COR-L47 (cell line): ENCODE measurements around the gene TUBB1.

Experiments used
- DNase-seq: peaks from one replicate; lab custom pipeline; 2025; lab: John Stamatoyannopoulos, UW

The TUBB1 gene

GRCh38 chr20:58990651-58991445 is 28.4 kb upstream of the TUBB1 start:
- DNase-seq: no peak

DNA sequence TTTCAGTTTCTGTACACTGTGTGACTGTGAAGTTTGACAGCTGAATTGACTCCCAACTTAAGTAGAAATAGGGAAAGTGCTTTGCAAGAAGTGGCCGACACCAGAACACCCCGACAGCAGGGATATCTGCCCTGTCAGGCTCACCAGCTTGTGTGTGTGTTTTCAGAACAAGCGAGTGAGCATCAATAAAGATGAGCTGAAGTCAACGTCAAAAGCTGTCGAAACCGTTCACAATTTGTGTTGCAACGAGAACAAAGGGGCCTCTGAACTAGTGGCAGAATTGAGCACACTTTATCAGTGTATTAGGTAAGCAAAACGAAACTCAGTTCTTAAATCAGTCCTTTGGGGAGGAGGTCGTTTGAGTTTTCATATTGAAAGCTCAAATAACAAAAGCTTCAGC is 27.5 kb upstream of the TUBB1 start:
- no peak for DNase-seq

DNA sequence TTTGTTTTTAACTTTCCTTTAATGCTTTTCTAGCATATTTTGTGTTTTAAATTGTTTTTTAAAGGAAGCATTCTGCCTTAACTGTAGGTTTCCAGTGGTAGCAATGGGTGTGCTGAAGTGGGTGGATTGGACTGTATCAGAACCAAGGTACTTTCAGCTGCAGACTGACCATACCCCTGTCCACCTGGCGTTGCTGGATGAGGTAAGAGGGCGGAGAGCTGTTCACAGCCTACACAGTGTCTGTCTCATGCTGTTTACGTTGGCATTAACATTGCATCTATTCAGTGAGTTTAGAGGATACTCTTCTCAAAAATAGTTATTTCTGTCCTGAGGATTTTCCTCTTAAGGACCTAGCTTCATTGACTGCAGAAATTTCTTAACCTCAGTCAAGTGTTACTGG is 26.3 kb upstream of the TUBB1 start:
- DNase-seq: no peak

DNA sequence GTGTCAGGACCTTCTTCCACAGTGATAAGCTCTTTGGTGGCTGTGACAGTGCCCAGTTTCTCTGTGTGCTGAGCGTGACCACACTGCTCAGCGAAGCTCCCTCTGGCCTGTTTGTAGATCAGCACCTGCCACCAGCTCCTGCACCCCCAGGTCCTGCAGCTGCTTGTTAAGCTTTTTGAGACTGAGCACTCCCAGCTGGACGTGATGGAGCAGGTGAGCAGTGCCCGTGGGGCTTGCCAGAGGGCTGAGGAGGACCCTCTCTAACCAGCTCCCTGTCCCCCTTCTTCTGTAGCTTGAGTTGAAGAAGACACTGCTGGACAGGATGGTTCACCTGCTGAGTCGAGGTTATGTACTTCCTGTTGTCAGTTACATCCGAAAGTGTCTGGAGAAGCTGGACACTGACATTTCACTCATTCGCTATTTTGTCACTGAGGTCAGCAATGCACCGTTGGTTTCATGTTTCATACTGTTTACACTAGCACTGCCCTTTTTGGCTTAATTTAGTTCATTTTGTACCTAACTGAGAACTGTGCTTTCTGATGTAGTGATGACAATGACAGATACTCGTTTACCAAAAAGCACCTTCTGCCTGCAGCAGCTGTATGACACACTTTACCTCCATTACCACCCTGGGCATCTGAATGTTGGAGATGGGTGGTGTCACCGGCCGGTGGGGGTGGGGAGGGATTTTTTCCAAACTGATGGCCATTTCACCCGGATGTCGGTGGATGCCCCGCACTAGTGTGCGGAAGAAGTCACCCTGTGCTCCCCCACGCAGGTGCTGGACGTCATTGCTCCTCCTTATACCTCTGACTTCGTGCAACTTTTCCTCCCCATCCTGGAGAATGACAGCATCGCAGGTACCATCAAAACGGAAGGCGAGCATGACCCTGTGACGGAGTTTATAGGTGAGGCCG is 25.6 kb upstream of the TUBB1 start:
- no peak for DNase-seq

GRCh38 chr20:58994390-58995159 is 24.7 kb upstream of the TUBB1 start:
- no peak for DNase-seq

- no peak for DNase-seq
These were observed 23.6 kb upstream of the TUBB1 start for GRCh38 chr20:58995461-58996225.

DNA sequence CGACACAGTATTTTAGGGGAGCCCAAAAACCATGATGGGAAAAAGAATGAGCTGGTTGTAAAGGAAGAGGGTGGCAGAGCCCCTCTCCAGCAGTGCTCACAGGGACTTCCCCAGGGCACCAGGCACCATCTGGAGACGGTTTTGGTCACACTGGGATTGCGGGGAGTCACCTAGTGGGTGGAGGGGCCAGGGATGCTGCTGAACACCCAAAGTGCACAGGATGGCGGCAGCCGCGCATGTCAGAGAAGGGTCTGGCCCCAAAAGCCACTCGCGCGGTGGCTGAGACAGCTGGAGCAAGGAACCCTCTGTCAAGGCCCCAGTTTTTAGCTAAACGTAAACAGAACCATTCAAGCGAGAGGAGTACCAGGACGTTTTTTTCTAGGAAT is 23.0 kb upstream of the TUBB1 start:
- no peak for DNase-seq

DNA sequence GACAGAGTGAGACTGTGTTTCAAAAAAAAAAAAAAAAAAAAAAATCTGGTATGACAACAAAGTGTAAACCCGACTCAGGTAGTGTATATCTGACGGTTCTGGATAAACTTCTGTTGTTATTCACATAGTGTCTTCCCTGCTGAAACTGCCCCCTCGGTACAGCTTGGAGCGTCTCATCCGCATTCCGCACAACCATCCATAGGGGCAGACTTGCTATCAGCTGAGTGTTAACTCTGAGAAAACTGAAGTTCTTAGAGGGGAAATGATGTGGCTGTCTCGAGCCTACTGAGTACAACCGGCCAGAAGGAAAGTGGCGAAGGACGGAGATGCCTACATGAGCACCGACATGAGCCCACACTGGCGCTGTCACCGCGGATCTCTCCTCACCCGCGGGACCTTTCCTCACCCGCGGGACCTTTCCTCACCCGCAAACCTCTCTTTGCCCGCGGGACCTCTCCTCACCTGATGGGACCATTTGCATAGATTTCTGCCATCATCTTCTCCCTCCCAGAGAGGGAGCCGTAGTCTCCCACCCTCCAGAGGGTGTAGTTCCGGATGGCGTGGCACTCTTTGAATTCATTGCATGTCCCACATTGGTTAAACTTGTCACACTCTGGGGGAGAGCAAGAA is 22.0 kb upstream of the TUBB1 start:
- DNase-seq: no peak

DNA sequence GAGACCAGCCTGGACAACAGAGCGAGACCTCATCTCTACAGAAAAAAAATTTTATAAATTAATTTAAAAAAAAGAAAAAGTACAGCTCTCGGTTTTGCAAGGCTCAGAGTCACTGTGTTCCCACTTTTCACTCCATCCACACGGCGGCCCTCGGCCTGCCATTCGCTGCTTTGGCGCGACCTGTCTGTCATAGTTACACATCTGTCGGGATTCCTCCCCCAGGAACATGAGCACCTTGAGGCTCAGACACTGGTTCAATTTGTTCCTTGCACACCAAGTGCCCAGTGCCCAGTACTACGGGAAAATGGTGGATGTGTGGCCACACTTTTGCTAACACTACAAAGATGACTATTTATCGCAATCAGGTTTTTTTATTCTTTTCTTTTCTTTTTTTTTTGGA is 20.6 kb upstream of the TUBB1 start:
- no peak for DNase-seq

GRCh38 chr20:59000326-59000725 is 18.9 kb upstream of the TUBB1 start:
- DNase-seq: no peak

DNA sequence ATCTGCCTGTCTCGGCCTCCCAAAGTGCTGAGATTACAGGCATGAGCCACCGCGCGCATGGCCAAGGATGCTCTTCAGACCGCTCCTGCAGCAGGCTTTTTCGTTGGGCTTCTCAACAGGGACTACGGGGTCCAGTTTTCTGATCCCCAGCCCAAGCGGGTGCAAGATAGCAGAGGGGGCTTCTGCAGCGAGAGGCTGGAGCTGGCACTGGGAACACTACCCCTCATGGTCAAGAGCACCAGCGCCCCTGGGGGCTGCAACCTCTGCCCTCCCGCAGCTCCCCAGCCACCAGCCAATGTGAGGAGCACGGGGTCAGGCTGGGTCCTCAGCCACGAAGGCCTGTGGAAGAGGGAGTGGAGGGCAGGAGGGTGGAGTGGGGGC is 18.2 kb upstream of the TUBB1 start:
- no peak for DNase-seq

GRCh38 chr20:59001449-59002171 is 17.6 kb upstream of the TUBB1 start:
- no peak for DNase-seq

GRCh38 chr20:59002388-59002787 is 16.8 kb upstream of the TUBB1 start:
- no peak for DNase-seq

DNA sequence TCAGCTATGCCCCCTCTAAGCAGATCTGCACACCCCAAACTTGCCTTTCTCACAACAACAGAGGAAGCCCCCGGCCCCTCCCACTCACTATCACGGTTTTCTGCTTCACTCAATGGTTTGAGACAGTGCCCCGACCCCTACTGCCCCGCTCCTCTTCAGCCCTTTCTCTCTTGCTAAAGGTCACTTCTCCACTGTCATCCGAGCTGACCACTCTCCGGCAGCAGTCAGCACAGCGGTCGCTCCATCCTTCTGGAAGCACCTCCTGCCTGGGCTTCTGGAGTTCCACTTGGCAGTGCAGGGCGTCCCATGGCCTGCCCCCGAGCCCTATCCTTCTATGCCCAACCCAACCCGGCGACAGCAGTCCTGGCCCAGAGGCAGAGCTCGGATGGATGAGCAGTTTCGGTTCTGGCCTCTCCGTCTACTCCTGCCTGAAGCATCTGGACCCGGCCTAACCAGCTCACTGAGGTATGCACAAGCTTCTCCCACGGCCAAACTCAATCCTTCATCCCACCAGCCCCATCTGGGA is 16.3 kb upstream of the TUBB1 start:
- DNase-seq: no peak

DNA sequence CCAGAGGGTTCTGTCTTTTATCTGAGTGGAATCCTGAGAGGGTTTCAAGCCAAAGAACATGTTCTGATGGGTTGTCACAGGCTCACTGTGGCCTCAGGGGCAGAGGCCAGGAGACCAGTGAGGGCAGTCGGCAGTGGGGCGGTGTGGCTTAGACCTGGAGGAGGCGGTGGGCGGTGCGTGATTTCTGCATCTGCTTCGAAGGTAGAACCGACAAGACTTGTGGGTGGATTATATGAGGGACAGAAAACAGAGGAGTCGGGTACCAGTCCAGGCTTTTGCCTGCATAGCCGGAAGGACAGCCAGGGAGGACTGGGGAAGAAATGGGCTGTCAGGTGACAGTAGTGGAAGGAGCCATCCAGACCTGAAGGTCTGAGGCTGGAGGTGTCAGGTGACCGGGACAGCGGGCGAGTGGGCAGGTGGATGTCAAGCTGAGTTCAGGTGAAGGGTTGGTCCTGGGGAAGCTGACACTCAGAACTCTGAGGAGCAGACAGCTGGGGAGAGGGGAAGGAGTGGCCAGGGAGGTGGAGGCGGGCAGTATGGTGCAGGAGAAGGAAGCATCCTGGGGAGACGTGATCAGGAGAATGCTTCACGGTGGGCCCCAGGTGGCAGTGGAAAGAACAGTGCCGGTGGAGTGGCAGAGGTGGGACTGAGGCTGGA is 15.3 kb upstream of the TUBB1 start:
- no peak for DNase-seq

GRCh38 chr20:59004493-59004762 is 14.8 kb upstream of the TUBB1 start:
- no peak for DNase-seq

DNA sequence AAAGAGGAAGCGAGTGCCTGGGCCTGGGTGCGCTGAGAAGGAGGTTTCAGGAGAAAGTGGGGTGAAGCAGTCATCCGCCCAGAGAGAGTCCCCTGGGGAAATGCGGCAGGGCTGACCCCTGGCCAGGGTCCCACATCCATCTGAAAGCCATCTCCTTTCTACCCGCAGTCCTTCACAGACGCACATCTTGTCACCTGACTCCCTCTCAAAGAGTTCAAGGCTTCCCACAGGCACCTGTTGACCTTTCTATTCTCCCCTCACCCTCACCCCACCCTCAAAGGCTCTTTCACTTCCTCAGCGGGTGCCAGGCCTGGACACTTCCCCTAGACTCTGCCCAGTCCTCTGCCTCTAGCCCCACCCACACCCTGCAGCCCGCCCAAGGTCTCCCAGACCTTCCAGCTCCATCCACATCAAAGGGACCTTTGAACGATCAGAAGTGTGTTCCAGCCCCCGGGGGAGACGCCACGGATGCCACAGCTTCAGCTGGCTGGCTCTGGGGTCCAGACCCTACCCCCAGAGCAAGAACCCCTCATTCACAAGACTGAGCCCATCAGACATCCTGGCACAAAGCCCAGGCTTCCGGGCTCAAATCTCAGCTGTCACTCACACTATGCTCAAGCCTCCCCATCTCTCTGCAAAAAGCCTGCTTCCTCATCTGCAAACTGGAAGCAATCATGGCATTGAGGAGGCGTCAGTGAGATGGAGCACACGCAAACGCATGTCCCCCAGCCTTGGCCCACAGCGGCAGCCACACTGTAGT is 14.3 kb upstream of the TUBB1 start:
- DNase-seq: no peak

GRCh38 chr20:59005523-59006166 is 13.6 kb upstream of the TUBB1 start:
- no peak for DNase-seq
